Measurements from ENCODE around the gene TXN. TPM values are rescaled to one million over a fixed set of nuclear protein-coding genes. Genes with fewer than 3 reads are reported as not detected.
A peak's percentile ranks its signal among the peaks of the same experiment; 100 is the strongest.
"Not testable (repeated sequence)": the region's sequence is repeated elsewhere in the genome, so short reads cannot be mapped to it uniquely, and the experiment has no call there.

The TXN gene
- total RNA-seq, 1 donor from 2014 or later: 191 TPM

- no peak for DNase-seq (ENCODE audit: extremely low spot score, unreplicated experiment)
- Mint-ChIP-seq H3K4me1 (ENCODE audit: unreplicated experiment) (peaks cover 3% of the 10 kb centered on the region), H3K9me3 (ENCODE audit: unreplicated experiment) (peaks cover 5% of the 10 kb centered on the region), H3K27me3 (ENCODE audit: unreplicated experiment) (peaks cover 40% of the 10 kb centered on the region), H3K4me3 (ENCODE audit: unreplicated experiment) (no peak overlapping the region), H3K36me3 (ENCODE audit: unreplicated experiment) (no peaks in the 10 kb centered on the region), H3K27ac (ENCODE audit: unreplicated experiment) (no peak overlapping the region)
- TF ChIP-seq, protein P1, sequence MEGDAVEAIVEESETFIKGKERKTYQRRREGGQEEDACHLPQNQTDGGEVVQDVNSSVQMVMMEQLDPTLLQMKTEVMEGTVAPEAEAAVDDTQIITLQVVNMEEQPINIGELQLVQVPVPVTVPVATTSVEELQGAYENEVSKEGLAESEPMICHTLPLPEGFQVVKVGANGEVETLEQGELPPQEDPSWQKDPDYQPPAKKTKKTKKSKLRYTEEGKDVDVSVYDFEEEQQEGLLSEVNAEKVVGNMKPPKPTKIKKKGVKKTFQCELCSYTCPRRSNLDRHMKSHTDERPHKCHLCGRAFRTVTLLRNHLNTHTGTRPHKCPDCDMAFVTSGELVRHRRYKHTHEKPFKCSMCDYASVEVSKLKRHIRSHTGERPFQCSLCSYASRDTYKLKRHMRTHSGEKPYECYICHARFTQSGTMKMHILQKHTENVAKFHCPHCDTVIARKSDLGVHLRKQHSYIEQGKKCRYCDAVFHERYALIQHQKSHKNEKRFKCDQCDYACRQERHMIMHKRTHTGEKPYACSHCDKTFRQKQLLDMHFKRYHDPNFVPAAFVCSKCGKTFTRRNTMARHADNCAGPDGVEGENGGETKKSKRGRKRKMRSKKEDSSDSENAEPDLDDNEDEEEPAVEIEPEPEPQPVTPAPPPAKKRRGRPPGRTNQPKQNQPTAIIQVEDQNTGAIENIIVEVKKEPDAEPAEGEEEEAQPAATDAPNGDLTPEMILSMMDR (IDR thresholded peaks at IDR 0.05): no peak
These were observed 42.2 kb downstream of the TXN start for GRCh38 chr9:110214090-110214489.

- Mint-ChIP-seq H3K27ac (ENCODE audit: unreplicated experiment) (no peak overlapping the region), H3K4me3 (ENCODE audit: unreplicated experiment) (no peak overlapping the region), H3K4me1 (ENCODE audit: unreplicated experiment) (peaks cover 3% of the 10 kb centered on the region), H3K9me3 (ENCODE audit: unreplicated experiment) (peaks cover 5% of the 10 kb centered on the region), H3K27me3 (ENCODE audit: unreplicated experiment) (peaks cover 41% of the 10 kb centered on the region), H3K36me3 (ENCODE audit: unreplicated experiment) (no peaks in the 10 kb centered on the region)
- DNase-seq (ENCODE audit: extremely low spot score, unreplicated experiment): no peak
- TF ChIP-seq, protein P1 (IDR thresholded peaks at IDR 0.05): no peak
These were observed 42.8 kb downstream of the TXN start for GRCh38 chr9:110213413-110214044.

DNA sequence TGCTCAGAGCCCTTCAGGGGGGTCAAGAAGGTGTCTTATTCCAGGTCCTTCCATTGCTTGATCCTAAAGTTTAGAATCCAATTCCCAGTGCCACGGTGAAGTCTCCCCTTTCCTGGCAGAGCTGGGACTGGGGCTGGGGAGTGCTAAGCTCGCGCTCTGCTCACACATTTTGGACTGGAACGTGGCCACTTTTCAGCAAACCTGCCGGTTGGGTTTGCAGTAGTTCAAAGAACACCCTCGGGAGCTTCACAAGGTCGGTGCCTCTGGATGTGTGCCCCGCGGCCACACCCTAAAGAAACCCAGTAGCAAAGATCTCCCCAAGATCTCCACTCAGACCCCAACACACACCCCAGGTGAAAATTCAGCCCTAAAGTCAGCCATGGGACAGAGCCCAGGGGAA, 48.3 kb downstream of the TXN start, which contains the start of gene C9orf152:
Gene C9orf152, minus strand, starts transcription at position 129 of the 400 bp plus-strand sequence. CDS start 580 bp downstream, outside the sequence.
- DNase-seq (ENCODE audit: extremely low spot score, unreplicated experiment): peak; percentile 77
- TF ChIP-seq, protein P1 (IDR thresholded peaks at IDR 0.05): no peak
- H3K4me1 Mint-ChIP-seq (ENCODE audit: unreplicated experiment): no peaks in the 10 kb centered on the region
- no peak within 1 kb of the TSS for H3K27ac Mint-ChIP-seq (ENCODE audit: unreplicated experiment)
- H3K36me3 Mint-ChIP-seq (ENCODE audit: unreplicated experiment): no peaks in the 10 kb centered on the region
- peaks cover 28% of the 10 kb centered on the region for H3K27me3 Mint-ChIP-seq (ENCODE audit: unreplicated experiment)
- no peak within 1 kb of the TSS for H3K4me3 Mint-ChIP-seq (ENCODE audit: unreplicated experiment)
- H3K9me3 Mint-ChIP-seq (ENCODE audit: unreplicated experiment): peaks cover 5% of the 10 kb centered on the region

- Mint-ChIP-seq H3K27ac (ENCODE audit: unreplicated experiment) (no peak overlapping the region), H3K4me3 (ENCODE audit: unreplicated experiment) (no peak overlapping the region), H3K9me3 (ENCODE audit: unreplicated experiment) (peaks cover 5% of the 10 kb centered on the region), H3K4me1 (ENCODE audit: unreplicated experiment) (no peaks in the 10 kb centered on the region), H3K36me3 (ENCODE audit: unreplicated experiment) (no peaks in the 10 kb centered on the region), H3K27me3 (ENCODE audit: unreplicated experiment) (peaks cover 28% of the 10 kb centered on the region)
- DNase-seq (ENCODE audit: extremely low spot score, unreplicated experiment): no peak
- TF ChIP-seq, protein P1 (IDR thresholded peaks at IDR 0.05): no peak
These were observed 49.2 kb downstream of the TXN start for GRCh38 chr9:110207071-110207641.

DNA sequence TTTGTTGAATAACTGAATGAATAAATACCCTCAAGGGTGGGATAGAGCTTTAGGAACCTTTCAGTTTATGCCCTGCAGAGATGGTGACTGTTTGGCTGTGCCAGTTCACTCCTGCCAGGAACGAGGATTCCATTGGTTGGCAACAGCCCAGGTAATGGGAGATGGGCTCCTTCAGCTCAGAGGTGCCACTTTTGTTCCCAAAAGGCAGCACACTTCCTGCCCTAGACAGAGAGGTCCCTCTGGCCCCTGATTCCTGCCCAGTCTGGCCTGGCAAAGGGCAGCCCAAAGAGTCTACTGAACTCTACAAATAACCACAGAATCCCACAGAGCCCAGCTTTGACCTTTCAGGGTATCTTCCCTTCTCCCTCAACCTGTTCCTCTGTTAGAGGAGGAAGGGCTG, 49.9 kb downstream of the TXN start:
- Mint-ChIP-seq H3K27ac (ENCODE audit: unreplicated experiment) (no peak overlapping the region), H3K4me3 (ENCODE audit: unreplicated experiment) (no peak overlapping the region), H3K4me1 (ENCODE audit: unreplicated experiment) (no peaks in the 10 kb centered on the region), H3K36me3 (ENCODE audit: unreplicated experiment) (no peaks in the 10 kb centered on the region), H3K9me3 (ENCODE audit: unreplicated experiment) (peaks cover under 1% of the 10 kb centered on the region), H3K27me3 (ENCODE audit: unreplicated experiment) (peaks cover 28% of the 10 kb centered on the region)
- TF ChIP-seq, protein P1 (IDR thresholded peaks at IDR 0.05): no peak
- no peak for DNase-seq (ENCODE audit: extremely low spot score, unreplicated experiment)

DNA sequence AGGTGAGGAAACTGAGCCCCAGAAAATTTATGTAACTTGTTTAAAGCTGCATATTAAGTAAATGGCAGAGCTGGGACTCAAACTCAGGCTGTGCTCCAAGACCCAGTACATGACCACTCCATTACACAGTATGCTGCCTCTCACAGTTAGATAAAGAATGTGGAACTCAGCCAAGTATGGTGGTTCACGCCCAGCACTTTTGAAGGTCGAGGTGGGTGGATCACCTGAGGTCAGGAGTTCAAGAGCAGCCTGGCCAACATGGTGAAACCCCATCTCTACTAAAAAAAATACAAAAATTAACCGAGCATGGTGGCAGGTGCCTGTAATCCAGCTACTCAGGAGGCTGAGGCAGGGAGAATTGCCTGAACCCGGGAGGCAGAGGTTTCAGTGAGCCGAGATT, 50.7 kb downstream of the TXN start:
- H3K36me3 Mint-ChIP-seq (ENCODE audit: unreplicated experiment); H3K4me1 Mint-ChIP-seq (ENCODE audit: unreplicated experiment); H3K4me3 Mint-ChIP-seq (ENCODE audit: unreplicated experiment); H3K9me3 Mint-ChIP-seq (ENCODE audit: unreplicated experiment); H3K27ac Mint-ChIP-seq (ENCODE audit: unreplicated experiment); DNase-seq (ENCODE audit: extremely low spot score, unreplicated experiment): not testable (repeated sequence)
- peaks cover 26% of the 10 kb centered on the region for H3K27me3 Mint-ChIP-seq (ENCODE audit: unreplicated experiment)

Measured in osteocyte (in vitro differentiated cells).